Stomach smooth muscle (tissue), 2 donors: ENCODE measurements around the gene ZDHHC6.

Experiments used
- H3K27ac ChIP-seq: one replicate; pipeline ENCODE4 v1.7.0; 2013; ENCODE audit warnings: mild to moderate bottlenecking, low read length, inconsistent platforms
- H3K27me3 ChIP-seq, 2 donors: one replicate each; pipeline ENCODE4 v1.7.0; 2013; ENCODE audit warnings: low read length in 2 of 2; ENCODE audit not compliant: insufficient read depth in 2 of 2, control insufficient read depth in 1 of 2
- H3K36me3 ChIP-seq, 2 donors: one replicate each; pipeline ENCODE4 v1.7.0; 2013; ENCODE audit warnings: low read length in 2 of 2; ENCODE audit not compliant: control insufficient read depth in 2 of 2, insufficient read depth in 2 of 2
- H3K4me1 ChIP-seq: one replicate; pipeline ENCODE4 v1.7.0; 2013; ENCODE audit warnings: low read length; ENCODE audit not compliant: control insufficient read depth, insufficient read depth
- H3K4me3 ChIP-seq, 2 donors: one replicate each; pipeline ENCODE4 v1.7.0; 2013; ENCODE audit warnings: low read length in 2 of 2
- H3K9ac ChIP-seq, 2 donors: one replicate each; pipeline ENCODE4 v1.7.0; 2013; ENCODE audit warnings: low read length in 2 of 2, mild to moderate bottlenecking in 1 of 2
- H3K9me3 ChIP-seq, 2 donors: one replicate each; pipeline ENCODE4 v1.7.0; 2013; ENCODE audit warnings: low read length in 2 of 2; ENCODE audit not compliant: control insufficient read depth in 2 of 2
- donor health status: healthy.
- donor health status: Pancreatic carcinoma.

The ZDHHC6 gene, protein sequence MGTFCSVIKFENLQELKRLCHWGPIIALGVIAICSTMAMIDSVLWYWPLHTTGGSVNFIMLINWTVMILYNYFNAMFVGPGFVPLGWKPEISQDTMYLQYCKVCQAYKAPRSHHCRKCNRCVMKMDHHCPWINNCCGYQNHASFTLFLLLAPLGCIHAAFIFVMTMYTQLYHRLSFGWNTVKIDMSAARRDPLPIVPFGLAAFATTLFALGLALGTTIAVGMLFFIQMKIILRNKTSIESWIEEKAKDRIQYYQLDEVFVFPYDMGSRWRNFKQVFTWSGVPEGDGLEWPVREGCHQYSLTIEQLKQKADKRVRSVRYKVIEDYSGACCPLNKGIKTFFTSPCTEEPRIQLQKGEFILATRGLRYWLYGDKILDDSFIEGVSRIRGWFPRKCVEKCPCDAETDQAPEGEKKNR

DNA sequence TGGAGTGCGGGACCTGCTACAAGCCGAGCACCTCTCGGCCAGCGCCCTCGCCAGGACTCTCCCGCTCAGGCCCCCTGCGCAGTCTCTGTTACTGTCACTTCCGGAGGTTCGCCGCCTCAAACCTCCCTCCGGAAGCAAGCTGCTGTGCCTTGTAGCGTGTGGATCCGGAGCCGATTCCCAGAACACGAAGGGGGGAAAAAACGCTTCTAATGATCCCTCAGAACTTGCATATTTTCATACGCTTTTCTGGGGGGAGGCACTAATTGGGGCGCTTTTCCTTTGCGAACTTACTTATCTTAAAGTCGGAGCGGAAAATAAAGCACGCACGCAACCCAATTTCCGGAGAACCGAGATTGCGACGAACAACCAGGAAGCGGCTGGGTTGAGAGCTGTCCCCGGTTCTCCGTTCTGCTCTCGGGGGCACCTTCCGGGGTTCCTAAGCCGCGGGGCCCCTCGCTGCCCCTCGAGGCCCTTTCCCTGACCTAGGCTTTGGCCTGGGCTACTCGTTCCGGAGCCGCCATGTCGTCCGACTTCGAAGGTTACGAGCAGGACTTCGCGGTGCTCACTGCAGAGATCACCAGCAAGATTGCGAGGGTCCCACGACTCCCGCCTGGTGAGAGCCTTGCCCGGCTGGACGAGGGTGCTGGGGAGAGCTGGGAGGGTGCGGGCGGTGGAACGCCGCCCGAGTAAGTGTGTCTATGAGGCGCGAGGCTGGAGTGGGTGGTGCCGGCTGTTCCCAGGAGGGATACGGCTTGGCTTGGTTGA, at the start of gene ZDHHC6, which contains the start of gene VTI1A:
Gene ZDHHC6 (minus strand): TSS at position 60 of the 765 bp plus-strand sequence. CDS start 1,478 bp downstream, outside the sequence.
Gene VTI1A (plus strand): TSS at position 361 of the 765 bp plus-strand sequence. CDS start 159 bp downstream, at position 520.
- Histone ChIP-seq H3K9me3 (no peaks in the 10 kb centered on the region), H3K27me3 (no peaks in the 10 kb centered on the region), H3K4me1 (peaks cover 9% of the 10 kb centered on the region), H3K4me3 (peak within 1 kb of the TSS; percentile 88 to 98), H3K9ac (peak within 1 kb of the TSS; percentile 91 to 97), H3K36me3 (peaks cover 8 to 19% of the 10 kb centered on the region in 2 donors), H3K27ac (peak within 1 kb of the TSS; percentile 83)

DNA sequence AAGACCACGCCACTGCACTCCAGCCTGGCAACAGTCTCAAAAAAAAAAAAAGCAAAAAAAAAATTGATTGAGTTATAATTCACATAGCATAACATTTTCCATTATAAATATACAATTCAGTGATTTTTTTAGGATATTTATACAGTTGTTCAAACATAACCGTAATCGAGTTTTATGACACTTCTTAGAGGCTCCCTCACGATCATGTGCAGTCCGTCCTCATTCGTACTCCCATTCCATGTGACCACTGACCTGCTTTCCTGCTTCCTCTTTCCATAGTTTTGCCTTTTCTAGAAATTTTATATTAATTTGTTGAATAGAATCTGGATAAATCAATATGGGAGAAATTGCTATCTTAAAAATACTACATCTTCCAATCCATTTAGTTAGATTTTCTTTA, 46.0 kb upstream of the ZDHHC6 start:
- Histone ChIP-seq H3K27ac (no peak overlapping the region), H3K9me3 (no peaks in the 10 kb centered on the region), H3K9ac (no peak overlapping the region), H3K27me3 (no peaks in the 10 kb centered on the region), H3K36me3 (no peaks in the 10 kb centered on the region), H3K4me1 (no peaks in the 10 kb centered on the region), H3K4me3 (no peak overlapping the region)

DNA sequence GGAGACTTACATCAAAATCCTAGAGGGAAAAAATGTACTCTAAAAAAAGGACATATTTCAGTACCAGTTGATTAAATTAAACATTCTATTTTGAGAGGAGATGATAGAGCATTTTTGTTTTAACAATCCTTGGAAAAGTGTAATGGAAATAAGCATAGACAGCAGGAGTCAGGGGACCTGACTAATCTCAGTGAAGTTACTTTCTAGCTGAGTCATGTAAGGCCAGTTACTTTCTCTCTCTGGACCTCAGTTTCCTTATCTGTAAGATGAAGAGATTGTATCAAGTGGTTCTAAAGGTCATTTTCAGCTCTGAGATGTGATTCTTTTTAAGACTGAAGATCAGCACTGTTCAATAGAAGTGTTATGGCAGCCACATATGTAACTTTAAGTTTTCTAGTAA, 44.4 kb upstream of the ZDHHC6 start:
- Histone ChIP-seq H3K36me3 (no peaks in the 10 kb centered on the region), H3K27ac (no peak overlapping the region), H3K9me3 (no peaks in the 10 kb centered on the region), H3K4me3 (no peak overlapping the region), H3K27me3 (no peaks in the 10 kb centered on the region), H3K9ac (no peak overlapping the region), H3K4me1 (no peaks in the 10 kb centered on the region)

DNA sequence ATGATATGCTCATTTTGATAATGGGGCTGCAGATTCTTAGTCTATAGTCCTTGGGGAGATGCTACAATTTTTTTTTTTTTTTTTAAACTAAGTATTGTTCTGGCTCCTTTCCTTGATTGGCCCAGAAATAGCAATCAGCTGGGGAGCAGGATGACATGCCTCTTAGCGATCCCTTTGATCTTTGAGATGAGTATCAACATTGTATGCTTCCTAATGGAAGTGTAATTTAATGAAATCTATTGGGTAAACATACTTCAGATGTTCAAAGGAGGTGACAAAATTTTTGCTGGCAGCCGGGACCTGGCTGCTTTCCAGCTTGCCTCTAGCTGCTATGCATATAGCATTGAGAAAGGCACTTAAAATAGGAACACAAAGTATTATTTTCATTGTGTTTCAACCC, 43.8 kb upstream of the ZDHHC6 start:
- Histone ChIP-seq H3K4me3 (no peak overlapping the region), H3K4me1 (no peaks in the 10 kb centered on the region), H3K9ac (no peak overlapping the region), H3K27ac (no peak overlapping the region), H3K9me3 (no peaks in the 10 kb centered on the region), H3K27me3 (no peaks in the 10 kb centered on the region), H3K36me3 (no peaks in the 10 kb centered on the region)

DNA sequence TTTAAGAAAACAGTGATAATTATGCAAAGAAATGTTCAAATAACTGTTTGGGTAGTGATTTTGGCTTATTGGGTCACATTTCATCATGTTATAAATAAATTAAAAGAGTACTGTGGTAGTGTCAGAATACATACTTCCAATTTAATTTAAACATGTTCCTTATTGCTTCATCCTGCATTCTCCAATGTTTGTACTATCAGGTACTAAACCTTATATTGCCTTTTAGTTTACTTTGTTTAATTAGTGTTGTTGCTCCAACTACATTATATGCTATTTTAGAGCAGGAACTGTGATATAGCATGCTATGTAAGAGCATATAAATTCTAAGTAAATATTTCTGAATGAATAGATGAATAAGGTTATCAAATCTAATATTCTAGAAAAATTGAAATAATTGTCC, 41.2 kb upstream of the ZDHHC6 start:
- Histone ChIP-seq H3K9ac (no peak overlapping the region), H3K27me3 (no peaks in the 10 kb centered on the region), H3K36me3 (no peaks in the 10 kb centered on the region), H3K9me3 (no peaks in the 10 kb centered on the region), H3K27ac (no peak overlapping the region), H3K4me1 (no peaks in the 10 kb centered on the region), H3K4me3 (no peak overlapping the region)

DNA sequence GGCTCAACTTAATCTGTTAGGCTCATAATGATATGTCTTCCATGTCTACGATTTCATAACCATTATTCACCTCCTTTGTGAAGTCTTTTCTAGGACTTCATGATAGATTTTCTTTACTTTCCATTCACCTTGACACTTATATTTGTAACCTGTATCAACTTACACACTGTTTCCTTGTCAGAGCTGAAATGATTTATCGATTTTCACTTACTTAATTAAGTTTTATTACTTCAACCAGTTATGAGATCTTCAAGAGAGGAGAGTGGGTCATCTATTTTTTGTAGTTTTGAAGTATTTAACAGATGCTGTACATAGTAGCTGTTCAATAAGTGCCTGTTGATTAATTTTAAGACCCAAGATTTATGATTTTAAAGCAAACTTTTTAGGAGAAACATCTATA, 37.7 kb upstream of the ZDHHC6 start:
- Histone ChIP-seq H3K27me3 (no peaks in the 10 kb centered on the region), H3K9me3 (no peaks in the 10 kb centered on the region), H3K4me1 (no peaks in the 10 kb centered on the region), H3K4me3 (no peak overlapping the region), H3K27ac (no peak overlapping the region), H3K9ac (no peak overlapping the region), H3K36me3 (no peaks in the 10 kb centered on the region)

DNA sequence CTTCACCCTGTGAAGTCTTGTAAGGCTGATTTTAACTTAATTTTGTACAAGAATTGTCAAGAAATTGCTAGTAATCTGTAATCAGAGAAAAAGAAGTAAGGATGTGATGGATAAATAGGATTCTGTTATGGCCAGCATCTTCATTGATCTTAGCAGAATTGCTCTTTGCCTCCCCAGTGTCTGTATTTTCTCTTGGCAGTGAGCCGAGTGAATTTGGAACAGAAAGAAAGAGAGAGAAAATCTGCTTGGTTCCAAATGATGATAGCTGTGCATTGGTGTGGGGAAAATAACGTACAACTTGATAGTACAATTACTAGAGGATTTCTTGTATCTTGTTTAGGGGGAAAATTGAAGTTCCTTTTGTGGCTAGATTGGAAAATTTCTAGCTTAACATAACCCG, 34.9 kb upstream of the ZDHHC6 start:
- Histone ChIP-seq H3K9me3 (no peaks in the 10 kb centered on the region), H3K9ac (no peak overlapping the region), H3K27ac (no peak overlapping the region), H3K36me3 (no peaks in the 10 kb centered on the region), H3K27me3 (no peaks in the 10 kb centered on the region), H3K4me1 (no peaks in the 10 kb centered on the region), H3K4me3 (no peak overlapping the region)

DNA sequence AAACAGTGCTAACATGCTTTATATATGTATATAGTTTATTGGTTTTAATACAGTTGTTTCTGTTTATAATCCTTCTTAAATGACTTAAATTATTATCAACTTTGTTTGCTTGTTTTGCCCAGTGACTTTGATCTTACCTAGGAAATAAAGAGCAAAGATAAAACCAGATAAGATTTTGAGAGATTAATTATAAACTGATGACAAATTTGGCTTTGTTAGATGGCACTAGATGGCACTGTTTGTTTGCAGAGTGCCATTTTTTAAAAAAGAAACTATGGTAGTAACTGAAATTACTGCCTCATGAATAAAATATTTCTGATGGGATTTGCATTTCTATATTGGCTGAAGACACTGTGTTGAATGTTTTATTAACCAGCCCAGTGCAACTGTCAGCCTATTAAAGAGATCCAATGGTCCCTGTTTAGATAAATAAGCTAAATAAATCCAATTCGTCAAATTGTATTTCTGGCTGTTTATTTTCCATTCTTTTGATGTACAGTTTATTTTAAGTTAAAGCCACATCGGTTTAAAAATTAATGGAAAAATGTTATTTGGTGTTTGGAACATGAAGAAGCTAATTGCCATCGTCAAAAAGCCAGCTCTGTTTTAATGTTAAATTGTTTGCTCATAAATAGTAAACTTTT, 29.0 kb upstream of the ZDHHC6 start:
- no peak overlapping the region for H3K4me3 ChIP-seq
- H3K27me3 ChIP-seq, result no peaks in the 10 kb centered on the region
- H3K9ac ChIP-seq, result no peak overlapping the region
- no peaks in the 10 kb centered on the region for H3K36me3 ChIP-seq
- no peaks in the 10 kb centered on the region for H3K4me1 ChIP-seq
- H3K27ac ChIP-seq, result no peak overlapping the region
- no peaks in the 10 kb centered on the region for H3K9me3 ChIP-seq

DNA sequence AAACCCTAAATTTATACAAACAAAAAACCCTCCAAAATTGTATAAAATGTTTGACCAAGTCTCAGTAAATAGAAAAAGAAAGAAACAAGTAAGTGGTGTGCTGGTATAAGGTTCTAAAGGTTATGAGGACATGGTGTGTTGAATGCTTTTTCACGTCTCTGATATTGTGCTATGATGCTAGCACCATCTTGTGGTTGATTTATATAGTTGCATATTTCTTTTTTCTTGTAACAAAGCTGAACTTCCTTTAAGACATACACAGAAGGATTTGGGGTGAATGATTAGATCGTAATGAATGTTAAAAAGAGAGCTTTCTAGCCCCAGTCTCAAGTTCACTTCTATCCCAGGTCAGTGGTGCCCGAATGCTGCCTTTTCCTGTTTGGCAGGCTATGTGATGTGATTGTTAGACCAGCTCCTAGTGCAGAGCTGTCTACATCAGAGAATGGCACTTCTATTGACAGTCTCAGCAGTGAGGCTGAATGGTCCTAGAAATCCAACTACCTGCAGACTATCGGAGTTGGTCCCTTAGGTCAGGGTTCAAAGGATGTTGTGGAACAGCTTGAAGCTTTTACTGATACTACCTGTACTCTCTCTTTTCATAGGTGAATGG, 25.3 kb upstream of the ZDHHC6 start:
- H3K36me3 ChIP-seq, result peaks cover 0 to 2% of the 10 kb centered on the region in 2 donors
- H3K4me1 ChIP-seq, result no peaks in the 10 kb centered on the region
- H3K27me3 ChIP-seq, result no peaks in the 10 kb centered on the region
- H3K9me3 ChIP-seq, result no peaks in the 10 kb centered on the region
- no peak overlapping the region for H3K27ac ChIP-seq
- no peak overlapping the region for H3K4me3 ChIP-seq
- peak overlapping the region in 1 of 2 donors; percentile 55 for H3K9ac ChIP-seq

DNA sequence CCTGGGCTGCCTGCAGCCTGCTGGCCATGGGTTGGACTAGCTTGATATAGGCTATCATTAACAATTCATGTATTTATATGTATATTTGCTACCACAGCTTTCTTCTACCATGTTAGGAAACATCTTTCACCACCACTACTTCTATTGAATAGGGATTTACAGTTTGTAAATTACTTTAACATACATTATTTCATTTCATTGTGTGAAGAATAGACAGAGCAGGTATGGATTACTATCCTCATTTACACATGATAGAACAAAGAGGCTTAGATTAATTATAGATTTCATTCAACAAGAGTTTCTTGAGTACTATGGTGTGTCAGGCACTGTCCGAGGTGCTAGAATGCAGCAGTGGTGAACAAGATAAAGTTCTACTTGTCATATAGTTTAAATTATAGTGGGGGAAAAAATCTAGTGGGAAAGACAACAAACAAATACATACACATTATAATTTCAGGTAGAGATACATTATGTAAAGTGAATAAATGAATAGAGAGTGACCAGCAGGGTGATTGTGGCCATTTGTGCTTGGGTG, 20.9 kb upstream of the ZDHHC6 start:
- Histone ChIP-seq H3K27ac (no peak overlapping the region), H3K4me1 (no peaks in the 10 kb centered on the region), H3K9me3 (no peaks in the 10 kb centered on the region), H3K4me3 (no peak overlapping the region), H3K9ac (no peak overlapping the region), H3K27me3 (no peaks in the 10 kb centered on the region), H3K36me3 (peaks cover 8 to 9% of the 10 kb centered on the region in 2 donors)
